H9 (cell line): ENCODE measurements around the gene CDHR5. TPM values are rescaled to one million over a fixed set of nuclear protein-coding genes. Genes with fewer than 3 reads are reported as not detected.

Source experiments
- DNase-seq: peaks from one replicate; pipeline ENCODE4 v3.0.0-alpha.2; 2017
- H2AFZ ChIP-seq: one replicate; pipeline ENCODE4 v1.6.1; 2013; ENCODE audit warnings: mild to moderate bottlenecking, low read length, control low read depth, moderate library complexity
- H2AK5ac ChIP-seq: 2 replicates; pipeline ENCODE4 v1.6.1; 2013; ENCODE audit warnings: low read length, control low read depth, mixed read lengths; ENCODE audit not compliant: insufficient read length
- H2BK120ac ChIP-seq: one replicate; pipeline ENCODE4 v1.6.1; 2013; ENCODE audit warnings: low read depth, mild to moderate bottlenecking, low read length, control low read depth, inconsistent platforms; ENCODE audit not compliant: poor library complexity, severe bottlenecking
- H2BK12ac ChIP-seq: 2 replicates; pipeline ENCODE4 v1.6.1; 2013; ENCODE audit warnings: low read length, control low read depth, mixed read lengths, low read depth; ENCODE audit not compliant: insufficient read length
- H2BK15ac ChIP-seq: 2 replicates; pipeline ENCODE4 v1.6.1; 2013; ENCODE audit warnings: low read depth, low read length, control low read depth
- H2BK20ac ChIP-seq: one replicate; pipeline ENCODE4 v1.6.1; 2013; ENCODE audit warnings: low read depth, mild to moderate bottlenecking, low read length, control low read depth, inconsistent platforms; ENCODE audit not compliant: poor library complexity, severe bottlenecking
- H2BK5ac ChIP-seq: 2 replicates; pipeline ENCODE4 v1.6.1; 2013; ENCODE audit warnings: low read length, control low read depth, mixed read lengths; ENCODE audit not compliant: insufficient read length
- H3K14ac ChIP-seq: 2 replicates; pipeline ENCODE4 v1.6.1; 2013; ENCODE audit warnings: low read length, control low read depth; ENCODE audit not compliant: insufficient read depth
- H3K18ac ChIP-seq: 2 replicates; pipeline ENCODE4 v1.6.1; 2013; ENCODE audit warnings: low read depth, mild to moderate bottlenecking, mixed read lengths, low read length, control low read depth; ENCODE audit not compliant: insufficient read length
- H3K23ac ChIP-seq: 2 replicates; pipeline ENCODE4 v1.6.1; 2013; ENCODE audit warnings: low read length, control low read depth, mixed read lengths, low read depth; ENCODE audit not compliant: insufficient read length
- H3K23me2 ChIP-seq: 2 replicates; pipeline ENCODE4 v1.6.1; 2013; ENCODE audit warnings: low read depth, mild to moderate bottlenecking, mixed read lengths, low read length, control low read depth; ENCODE audit not compliant: insufficient read length, poor library complexity, severe bottlenecking
- H3K27ac ChIP-seq: 2 replicates; pipeline ENCODE4 v1.5.1; 2013; ENCODE audit warnings: low read length, control low read depth, mixed read lengths, low read depth; ENCODE audit not compliant: insufficient read length
- H3K27me3 ChIP-seq: 2 replicates; pipeline ENCODE4 v1.6.1; 2013; ENCODE audit warnings: low read length, control low read depth, inconsistent platforms; ENCODE audit not compliant: insufficient read depth
- H3K4ac ChIP-seq: 2 replicates; pipeline ENCODE4 v1.6.1; 2013; ENCODE audit warnings: low read depth, mild to moderate bottlenecking, control low read depth, inconsistent platforms, low read length, moderate library complexity
- H3K4me1 ChIP-seq: 2 replicates; pipeline ENCODE4 v1.6.1; 2013; ENCODE audit warnings: low read length, control low read depth, inconsistent platforms; ENCODE audit not compliant: insufficient read depth
- H3K4me2 ChIP-seq: 2 replicates; pipeline ENCODE4 v1.6.1; 2013; ENCODE audit warnings: low read length, control low read depth, mixed read lengths; ENCODE audit not compliant: insufficient read length, insufficient read depth
- H3K56ac ChIP-seq: 2 replicates; pipeline ENCODE4 v1.6.1; 2013; ENCODE audit warnings: low read depth, mild to moderate bottlenecking, mixed read lengths, low read length, control low read depth; ENCODE audit not compliant: insufficient read length
- H3K79me1 ChIP-seq: 2 replicates; pipeline ENCODE4 v1.6.1; 2013; ENCODE audit warnings: low read depth, mild to moderate bottlenecking, moderate library complexity, low read length, control low read depth, inconsistent platforms; ENCODE audit not compliant: insufficient read depth, poor library complexity, severe bottlenecking
- H3K79me2 ChIP-seq: 2 replicates; pipeline ENCODE4 v1.6.1; 2013; ENCODE audit warnings: low read length, control low read depth, inconsistent platforms; ENCODE audit not compliant: insufficient read depth
- H3K9ac ChIP-seq: 2 replicates; pipeline ENCODE4 v1.6.1; 2013; ENCODE audit warnings: low read length, control low read depth, mixed read lengths; ENCODE audit not compliant: insufficient read length; ENCODE audit errors: extremely low read depth
- H3K9me3 ChIP-seq: one replicate; pipeline ENCODE4 v1.6.1; 2013; ENCODE audit warnings: low read depth, low read length, inconsistent platforms; ENCODE audit not compliant: control insufficient read depth
- H3T11ph ChIP-seq: one replicate; pipeline ENCODE4 v1.6.1; 2013; ENCODE audit warnings: mild to moderate bottlenecking, low read length, control low read depth, inconsistent platforms
- H4K20me1 ChIP-seq: one replicate; pipeline ENCODE4 v1.6.1; 2013; ENCODE audit not compliant: control insufficient read depth, insufficient read length, insufficient read depth
- H4K5ac ChIP-seq: 2 replicates; pipeline ENCODE4 v1.6.1; 2013; ENCODE audit warnings: low read depth, mild to moderate bottlenecking, mixed read lengths, low read length, control low read depth; ENCODE audit not compliant: insufficient read length
- H4K8ac ChIP-seq: replicated peaks from 2 replicates; pipeline ENCODE4 v1.6.1; 2013; ENCODE audit warnings: low read length, control low read depth, mixed read lengths, low read depth; ENCODE audit not compliant: insufficient read length
- H4K91ac ChIP-seq: 2 replicates; pipeline ENCODE4 v1.6.1; 2013; ENCODE audit warnings: low read depth, mild to moderate bottlenecking, moderate library complexity, mixed read lengths, low read length, control low read depth; ENCODE audit not compliant: insufficient read length
- H3K27ac Mint-ChIP-seq, 3 experiments: 2 replicates in 2 of 3; 3 replicates in 1 of 3; pipeline ENCODE4 v1.8.0; 2020 to 2021; ENCODE audit warnings: mixed read lengths in 3 of 3, mild to moderate bottlenecking in 1 of 3, moderate library complexity in 1 of 3
- H3K27me3 Mint-ChIP-seq: 2 replicates; pipeline ENCODE4 v1.8.0; 2021; ENCODE audit warnings: low read depth, mild to moderate bottlenecking, moderate library complexity, mixed read lengths
- H3K36me3 Mint-ChIP-seq, 3 experiments: 2 replicates in 2 of 3; 3 replicates in 1 of 3; pipeline ENCODE4 v1.8.0; 2020 to 2021; ENCODE audit warnings: low read depth in 3 of 3, mixed read lengths in 3 of 3; ENCODE audit not compliant: insufficient read depth in 1 of 3
- H3K4me1 Mint-ChIP-seq, 2 experiments: 2 replicates each; pipeline ENCODE4 v1.8.0; 2020; ENCODE audit warnings: mixed read lengths in 2 of 2
- H3K4me3 Mint-ChIP-seq, 2 experiments: 2 replicates in 1 of 2; 3 replicates in 1 of 2; pipeline ENCODE4 v1.8.0; 2020 to 2021; ENCODE audit warnings: mild to moderate bottlenecking in 2 of 2, mixed read lengths in 2 of 2, moderate library complexity in 1 of 2
- H3K9me3 Mint-ChIP-seq, 2 experiments: 2 replicates in 1 of 2; 3 replicates in 1 of 2; pipeline ENCODE4 v1.8.0; 2020; ENCODE audit warnings: mild to moderate bottlenecking in 2 of 2, mixed read lengths in 2 of 2, moderate library complexity in 1 of 2
- WGBS: extraction: QIAGEN DNeasy Blood & Tissue Kit; methylation state at CpG from one replicate; pipeline ENCODE4 v1.1.7; 2013; ENCODE audit warnings: missing lambda C conversion rate, low lambda C conversion rate, mixed read lengths; ENCODE audit not compliant: insufficient read length; ENCODE audit errors: extremely low coverage; 5-methylcytosine and 5-hydroxymethylcytosine counted together
- total RNA-seq: library from RNA; stranded (reverse); gene quantifications from 2 replicates; pipeline ENCODE4 v1.2.1, GENCODE V29; 2021
- TF ChIP-seq, protein P1 (sequence below): fragments of 200-600 bp; sonication (generic); conservative IDR thresholded peaks from 3 replicates; pipeline ENCODE4 v1.8.0; 2021; ENCODE audit warnings: antibody characterized with exemption, mild to moderate bottlenecking

Gene CDHR5
- total RNA-seq, 1 experiment from 2014 or later, result not detected

DNA sequence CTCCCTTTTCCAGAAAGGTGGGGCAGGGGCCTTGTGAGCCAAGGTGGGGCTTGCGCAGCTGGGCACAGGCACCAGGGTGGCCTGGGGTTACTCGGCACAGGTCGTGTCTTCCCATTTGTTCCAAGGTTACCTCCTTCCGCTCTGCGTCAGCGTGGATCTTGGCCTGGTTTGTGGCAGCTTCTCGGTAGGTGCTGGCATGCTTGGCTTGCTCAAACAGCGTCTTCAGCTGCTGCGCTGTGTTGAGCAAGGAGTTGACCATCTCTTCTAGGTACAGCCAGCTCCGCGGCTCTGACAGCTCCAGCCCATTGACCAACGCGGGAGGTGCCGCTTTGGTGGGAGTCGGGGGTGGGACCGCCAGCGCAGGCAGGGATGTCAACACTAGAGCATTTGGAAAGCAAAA, 49.7 kb upstream of the CDHR5 start:
- H4K8ac ChIP-seq, result no peak overlapping the region
- no peak overlapping the region for H3K23ac ChIP-seq
- DNase-seq, result no peak
- H3K9ac ChIP-seq, result no peak overlapping the region
- Mint-ChIP-seq H3K36me3 (peaks cover 33 to 62% (median 52%) of the 10 kb centered on the region in 3 experiments), H3K9me3 (no peaks in the 10 kb centered on the region), H3K27me3 (no peaks in the 10 kb centered on the region), H3K4me3 (no peak overlapping the region), H3K27ac (peak overlapping the region in 1 of 3 experiments; percentile 32; a peak in 2 of 7 replicates), H3K4me1 (no peaks in the 10 kb centered on the region)
- no peak overlapping the region for H3K56ac ChIP-seq
- H2BK15ac ChIP-seq, result no peak overlapping the region
- H3T11ph ChIP-seq, result no peak overlapping the region
- H3K23me2 ChIP-seq, result no peaks in the 10 kb centered on the region
- H2BK20ac ChIP-seq, result no peak overlapping the region
- H3K4me1 ChIP-seq, result no peaks in the 10 kb centered on the region
- H3K4ac ChIP-seq, result no peak overlapping the region
- H3K27me3 ChIP-seq, result no peaks in the 10 kb centered on the region
- TF ChIP-seq, protein P1, sequence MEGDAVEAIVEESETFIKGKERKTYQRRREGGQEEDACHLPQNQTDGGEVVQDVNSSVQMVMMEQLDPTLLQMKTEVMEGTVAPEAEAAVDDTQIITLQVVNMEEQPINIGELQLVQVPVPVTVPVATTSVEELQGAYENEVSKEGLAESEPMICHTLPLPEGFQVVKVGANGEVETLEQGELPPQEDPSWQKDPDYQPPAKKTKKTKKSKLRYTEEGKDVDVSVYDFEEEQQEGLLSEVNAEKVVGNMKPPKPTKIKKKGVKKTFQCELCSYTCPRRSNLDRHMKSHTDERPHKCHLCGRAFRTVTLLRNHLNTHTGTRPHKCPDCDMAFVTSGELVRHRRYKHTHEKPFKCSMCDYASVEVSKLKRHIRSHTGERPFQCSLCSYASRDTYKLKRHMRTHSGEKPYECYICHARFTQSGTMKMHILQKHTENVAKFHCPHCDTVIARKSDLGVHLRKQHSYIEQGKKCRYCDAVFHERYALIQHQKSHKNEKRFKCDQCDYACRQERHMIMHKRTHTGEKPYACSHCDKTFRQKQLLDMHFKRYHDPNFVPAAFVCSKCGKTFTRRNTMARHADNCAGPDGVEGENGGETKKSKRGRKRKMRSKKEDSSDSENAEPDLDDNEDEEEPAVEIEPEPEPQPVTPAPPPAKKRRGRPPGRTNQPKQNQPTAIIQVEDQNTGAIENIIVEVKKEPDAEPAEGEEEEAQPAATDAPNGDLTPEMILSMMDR, result no peak
- H3K14ac ChIP-seq, result no peak overlapping the region; the same call in 1 of the 2 replicates
- peaks cover 3% of the 10 kb centered on the region for H3K79me1 ChIP-seq
- no peaks in the 10 kb centered on the region for H4K20me1 ChIP-seq
- no peak overlapping the region for H2AK5ac ChIP-seq
- no peak overlapping the region for H4K91ac ChIP-seq
- H3K18ac ChIP-seq, result no peak overlapping the region
- H3K4me2 ChIP-seq, result no peak overlapping the region
- H2BK5ac ChIP-seq, result no peak overlapping the region
- no peak overlapping the region for H4K5ac ChIP-seq
- H2AFZ ChIP-seq, result no peak overlapping the region
- no peak overlapping the region for H3K27ac ChIP-seq
- no peak overlapping the region for H2BK12ac ChIP-seq
- H2BK120ac ChIP-seq, result no peak overlapping the region
- H3K79me2 ChIP-seq, result no peaks in the 10 kb centered on the region
- WGBS, result no CpG with 5 or more reads among the region's 17 CpGs
- no peaks in the 10 kb centered on the region for H3K9me3 ChIP-seq
